SW 1271 (cell line): ENCODE measurements around the gene PLCB1.

ENCODE experiments used
- DNase-seq, 2 experiments: peaks; one replicate each; lab custom pipeline; 2025; lab: John Stamatoyannopoulos, UW

PLCB1 gene

GRCh38 chr20:8129211-8129976 lies 2.7 kb upstream of the PLCB1 start:
- DNase-seq: no peak

- no peak for DNase-seq
Measured at GRCh38 chr20:8130840-8131526, 1.1 kb upstream of the PLCB1 start.

DNA sequence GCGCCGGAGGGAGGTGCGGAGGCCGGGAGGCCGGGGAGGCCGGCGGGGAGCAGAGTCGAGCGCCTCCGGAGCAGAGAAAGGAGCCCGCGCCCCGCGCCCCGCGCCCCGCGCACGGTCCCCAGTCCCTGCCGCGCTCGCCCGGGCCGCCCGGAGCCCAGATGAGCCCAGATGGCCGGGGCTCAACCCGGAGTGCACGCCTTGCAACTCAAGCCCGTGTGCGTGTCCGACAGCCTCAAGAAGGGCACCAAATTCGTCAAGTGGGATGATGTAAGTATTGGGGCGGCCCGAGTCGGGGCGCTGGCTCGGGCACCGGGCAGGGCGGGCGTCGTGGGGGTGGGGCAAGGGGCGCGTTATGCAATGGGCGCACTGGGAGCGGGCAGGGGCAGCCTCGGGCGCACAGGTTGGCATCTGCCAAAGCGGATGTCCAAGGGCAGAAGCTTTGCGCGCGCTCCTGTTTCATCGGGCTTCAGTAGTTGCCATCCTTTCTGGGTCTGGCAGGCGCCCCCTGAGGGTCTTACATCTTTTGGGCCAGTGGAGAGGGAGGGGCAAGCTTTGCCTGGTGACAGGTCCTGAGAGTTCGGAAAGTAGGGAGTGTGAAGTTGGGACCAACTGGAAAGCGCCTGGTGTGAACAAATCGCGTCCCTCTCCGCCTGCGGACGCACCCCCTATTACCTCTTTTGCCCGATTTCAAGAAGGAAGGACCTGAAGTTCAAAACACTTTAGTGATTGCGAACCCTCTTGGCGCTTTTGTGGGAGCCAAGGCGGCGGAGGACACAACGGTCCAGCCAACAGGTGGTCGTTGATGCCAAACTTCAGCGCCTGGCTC lies 631 bp downstream of the PLCB1 start:
- DNase-seq: no peak

GRCh38 chr20:8133310-8133768 lies 1.3 kb downstream of the PLCB1 start:
- DNase-seq: no peak

DNA sequence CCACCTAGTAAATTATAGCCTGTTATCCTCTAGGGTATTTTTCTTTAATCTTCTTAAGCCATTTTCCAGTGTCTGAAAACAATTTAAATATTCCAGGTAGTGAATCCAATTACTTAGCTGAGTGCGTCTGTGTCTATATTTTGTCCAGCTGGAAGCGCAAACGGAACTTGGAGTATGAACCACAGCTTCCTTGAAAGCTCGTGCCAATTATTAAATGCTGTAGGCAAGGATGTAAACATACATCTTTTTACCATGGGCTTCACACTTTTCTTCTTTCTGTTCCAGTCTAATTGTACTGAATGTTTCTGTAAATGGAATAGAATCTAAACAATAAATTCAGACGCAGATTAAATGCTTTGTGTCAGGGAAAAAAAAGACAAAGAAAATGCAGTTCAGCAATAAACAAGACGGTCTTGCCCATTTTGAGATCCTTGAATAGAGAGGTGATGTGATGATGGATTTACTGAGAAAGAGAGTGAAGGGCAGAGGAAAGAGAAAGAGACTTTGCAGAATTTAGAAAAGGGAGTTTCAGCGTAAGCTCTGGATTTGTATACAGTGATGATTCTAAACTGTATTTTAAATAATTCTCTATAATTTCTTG lies 1.9 kb downstream of the PLCB1 start:
- no peak for DNase-seq

GRCh38 chr20:8139899-8140298 lies 7.8 kb downstream of the PLCB1 start:
- no peak for DNase-seq

DNA sequence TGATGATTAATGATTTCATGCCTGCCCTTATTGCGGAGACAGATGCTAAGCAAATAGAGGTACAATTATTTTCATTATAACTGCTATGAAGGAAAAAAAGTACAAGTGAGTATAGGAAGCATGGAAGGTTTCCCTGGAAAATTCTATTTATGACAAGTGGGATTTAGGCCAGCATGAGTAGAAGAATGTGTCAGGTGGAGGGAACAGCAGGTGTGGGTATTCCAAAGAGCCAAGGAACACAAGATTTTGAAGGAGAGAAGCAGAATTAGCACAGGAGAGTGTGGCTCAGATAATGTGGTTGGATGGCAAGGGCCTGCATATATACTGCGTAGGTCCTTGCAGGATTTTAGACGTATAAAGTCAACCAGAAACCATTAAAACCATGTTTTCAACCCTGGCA lies 11.4 kb downstream of the PLCB1 start:
- no peak for DNase-seq

GRCh38 chr20:8144282-8145245 lies 12.5 kb downstream of the PLCB1 start:
- no peak for DNase-seq

GRCh38 chr20:8145246-8146168 lies 13.4 kb downstream of the PLCB1 start:
- DNase-seq: no peak

DNA sequence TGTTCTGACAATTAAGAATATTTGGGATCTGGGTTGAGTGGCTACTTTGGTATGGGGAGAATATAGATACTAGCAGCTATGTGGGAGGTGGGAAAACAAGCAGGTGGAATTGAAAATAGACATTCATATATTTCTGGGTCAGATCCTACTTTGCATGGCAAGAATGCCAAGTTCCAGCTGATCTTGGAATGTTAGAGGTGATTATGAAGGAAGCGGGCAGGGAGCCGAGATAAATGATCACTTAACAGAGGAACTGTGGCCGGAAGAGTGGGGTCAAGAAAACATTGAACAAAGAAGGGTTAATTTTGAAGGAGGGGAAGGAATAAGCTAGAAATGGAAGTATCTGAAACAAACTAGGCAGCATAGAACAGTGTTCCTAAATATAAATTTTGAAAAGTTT lies 15.4 kb downstream of the PLCB1 start:
- DNase-seq: no peak

- DNase-seq: no peak
Measured at GRCh38 chr20:8148501-8148900, 16.4 kb downstream of the PLCB1 start.

DNA sequence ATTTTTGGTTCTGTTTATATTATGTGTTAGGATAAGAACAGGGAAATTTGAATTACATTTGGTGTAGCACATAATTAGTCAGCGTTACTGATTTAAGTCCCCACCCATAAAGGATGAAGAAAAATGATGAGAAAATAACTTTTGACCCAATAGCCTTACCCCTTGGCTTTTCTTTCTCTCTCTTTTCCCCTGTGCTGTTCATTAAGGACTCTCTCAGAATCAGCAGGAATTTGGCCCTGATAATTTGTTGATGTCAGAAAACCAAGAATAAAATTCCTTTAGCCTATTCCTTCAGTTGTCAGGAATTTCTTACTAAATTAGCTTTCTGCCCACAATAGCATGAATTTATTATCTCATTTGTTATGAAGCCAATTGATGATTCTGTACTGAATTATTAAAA lies 18.5 kb downstream of the PLCB1 start:
- DNase-seq: no peak

GRCh38 chr20:8151372-8151771 lies 19.3 kb downstream of the PLCB1 start:
- no peak for DNase-seq

DNA sequence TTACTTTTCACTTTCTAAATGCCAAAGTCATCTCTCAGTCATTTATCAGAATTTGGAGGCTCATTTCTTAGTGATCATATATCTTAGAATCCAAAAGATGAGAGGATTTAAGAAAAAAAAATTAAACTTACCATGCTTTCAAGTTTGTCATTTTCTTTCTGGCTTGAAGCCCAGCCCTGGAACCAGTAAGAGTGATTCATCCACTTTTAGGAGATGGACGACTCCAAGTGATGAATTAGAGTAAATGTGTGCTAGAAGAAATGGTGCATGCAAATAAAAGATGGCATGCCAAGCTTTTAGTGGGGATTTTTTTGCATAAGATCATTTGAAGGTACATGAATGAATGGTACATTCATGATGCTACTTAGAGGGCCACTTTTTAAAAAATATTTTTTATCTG lies 20.1 kb downstream of the PLCB1 start:
- no peak for DNase-seq

GRCh38 chr20:8152847-8153246 lies 20.8 kb downstream of the PLCB1 start:
- no peak for DNase-seq

GRCh38 chr20:8153281-8153908 lies 21.3 kb downstream of the PLCB1 start:
- DNase-seq: no peak

- DNase-seq: no peak
Measured at GRCh38 chr20:8154638-8155037, 22.6 kb downstream of the PLCB1 start.

- DNase-seq: no peak
Measured at GRCh38 chr20:8155229-8155628, 23.2 kb downstream of the PLCB1 start.

GRCh38 chr20:8155812-8156211 lies 23.7 kb downstream of the PLCB1 start:
- no peak for DNase-seq
